ENCODE data around the gene ACOT11.

- TF ChIP-seq POLR2A (IDR thresholded peaks at IDR 0.05) (no peak), CTCF (IDR thresholded peaks at IDR 0.05) (no peak)
Observed at GRCh38 chr1:54571803-54572541, 23.9 kb downstream of the ACOT11 start.
